Activated naive CD4-positive, alpha-beta T cell treated with anti-CD3 and anti-CD28 coated beads, Interleukin-2, amount 10 ng/mL, durations not matched to agents 7 days and 5 days (primary cell): ENCODE measurements around the gene ARHGAP22.

Experiments used
- CTCF ChIA-PET: fragments of 350-600 bp; sonication (Branson Sonifier 250); formaldehyde crosslinking; loops from one replicate; lab custom pipeline; 2021; ENCODE audit warnings: antibody characterized with exemption; lab: Charles Lee
- DNase-seq: peaks from one replicate; pipeline ENCODE4 v3.0.0-alpha.2; 2020
- H3K27ac Mint-ChIP-seq: one replicate; pipeline ENCODE4 v1.8.0; 2021; ENCODE audit warnings: mild to moderate bottlenecking, moderate library complexity, mixed read lengths
- H3K27me3 Mint-ChIP-seq: one replicate; pipeline ENCODE4 v1.8.0; 2021; ENCODE audit warnings: mild to moderate bottlenecking, mixed read lengths
- H3K36me3 Mint-ChIP-seq: one replicate; pipeline ENCODE4 v1.8.0; 2021; ENCODE audit warnings: mixed read lengths
- H3K4me1 Mint-ChIP-seq: one replicate; pipeline ENCODE4 v1.8.0; 2021; ENCODE audit warnings: mixed read lengths
- H3K4me3 Mint-ChIP-seq: one replicate; pipeline ENCODE4 v1.8.0; 2021; ENCODE audit warnings: mild to moderate bottlenecking, moderate library complexity, mixed read lengths
- H3K9me3 Mint-ChIP-seq: one replicate; pipeline ENCODE4 v1.8.0; 2021; ENCODE audit warnings: mixed read lengths

Gene ARHGAP22

GRCh38 chr10:48541144-48541795 is 63.6 kb downstream of the ARHGAP22 start:
- Mint-ChIP-seq H3K27me3 (peaks cover 9% of the 10 kb centered on the region), H3K36me3 (no peaks in the 10 kb centered on the region), H3K27ac (no peak overlapping the region), H3K4me1 (no peaks in the 10 kb centered on the region), H3K4me3 (no peak overlapping the region), H3K9me3 (no peaks in the 10 kb centered on the region)
- DNase-seq = no peak
- CTCF ChIA-PET = no interaction called here

- DNase-seq = no peak
- no peaks in the 10 kb centered on the region for H3K4me1 Mint-ChIP-seq
- no peaks in the 10 kb centered on the region for H3K9me3 Mint-ChIP-seq
- H3K36me3 Mint-ChIP-seq = no peaks in the 10 kb centered on the region
- CTCF ChIA-PET = no interaction called here
- no peak overlapping the region for H3K27ac Mint-ChIP-seq
- peaks cover 14% of the 10 kb centered on the region for H3K27me3 Mint-ChIP-seq
- H3K4me3 Mint-ChIP-seq = no peak overlapping the region
These were observed 66.3 kb downstream of the ARHGAP22 start for GRCh38 chr10:48538611-48539010.

DNA sequence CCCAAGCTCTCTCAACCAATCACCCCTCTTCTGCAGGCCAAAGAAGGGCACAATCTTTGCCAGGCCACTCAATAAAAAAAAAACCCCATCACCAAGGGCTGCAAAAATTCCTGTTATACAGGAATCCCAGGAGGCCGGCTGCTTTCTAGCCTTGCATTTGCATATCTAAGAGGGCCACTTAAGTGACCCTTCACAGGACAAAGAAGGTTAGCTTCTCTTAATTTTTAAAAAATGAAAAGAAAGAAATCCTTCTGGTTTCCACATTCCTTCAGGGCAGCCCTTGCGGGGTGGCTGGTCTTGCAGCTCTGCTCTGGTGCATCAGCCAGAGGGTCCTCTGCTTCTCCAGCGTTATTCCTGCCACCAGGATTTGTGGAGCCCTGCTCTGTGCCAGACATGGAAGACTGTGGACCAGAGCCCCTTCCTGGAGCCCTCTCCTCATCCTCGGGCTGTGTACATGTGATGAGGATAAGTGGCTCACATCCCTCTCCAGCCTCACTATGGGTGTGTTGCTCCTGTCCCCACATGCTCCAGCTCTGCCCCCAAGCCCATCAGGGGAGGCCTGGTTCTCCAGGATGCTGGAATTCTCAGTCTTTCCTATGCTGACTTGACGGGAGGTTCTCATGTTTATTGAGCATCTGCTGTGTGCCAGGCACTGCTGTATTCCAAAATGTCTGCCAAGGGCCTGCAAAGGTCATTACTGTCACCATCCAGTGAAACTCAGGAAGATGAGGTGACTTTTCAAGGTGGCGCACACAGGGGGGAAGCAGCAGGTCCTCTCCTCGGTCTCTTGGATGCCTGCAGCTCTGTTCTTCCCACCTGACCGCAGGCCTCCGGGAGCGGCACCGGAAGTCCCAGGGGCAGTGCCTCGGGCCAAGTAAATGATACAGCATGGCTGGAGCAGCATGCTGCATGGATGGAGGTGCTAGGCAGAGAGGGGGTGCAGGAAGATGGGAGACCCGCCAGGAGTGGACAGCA is 67.7 kb downstream of the ARHGAP22 start:
- H3K9me3 Mint-ChIP-seq = no peaks in the 10 kb centered on the region
- CTCF ChIA-PET = no interaction called here
- H3K36me3 Mint-ChIP-seq = no peaks in the 10 kb centered on the region
- no peak for DNase-seq
- H3K27ac Mint-ChIP-seq = no peak overlapping the region
- H3K27me3 Mint-ChIP-seq = peaks cover 8% of the 10 kb centered on the region
- H3K4me1 Mint-ChIP-seq = no peaks in the 10 kb centered on the region
- no peak overlapping the region for H3K4me3 Mint-ChIP-seq

GRCh38 chr10:48536156-48536500 is 68.7 kb downstream of the ARHGAP22 start:
- no peaks in the 10 kb centered on the region for H3K4me1 Mint-ChIP-seq
- CTCF ChIA-PET = no interaction called here
- no peak overlapping the region for H3K27ac Mint-ChIP-seq
- no peak overlapping the region for H3K4me3 Mint-ChIP-seq
- H3K36me3 Mint-ChIP-seq = no peaks in the 10 kb centered on the region
- no peak for DNase-seq
- peaks cover 12% of the 10 kb centered on the region for H3K27me3 Mint-ChIP-seq
- H3K9me3 Mint-ChIP-seq = no peaks in the 10 kb centered on the region

DNA sequence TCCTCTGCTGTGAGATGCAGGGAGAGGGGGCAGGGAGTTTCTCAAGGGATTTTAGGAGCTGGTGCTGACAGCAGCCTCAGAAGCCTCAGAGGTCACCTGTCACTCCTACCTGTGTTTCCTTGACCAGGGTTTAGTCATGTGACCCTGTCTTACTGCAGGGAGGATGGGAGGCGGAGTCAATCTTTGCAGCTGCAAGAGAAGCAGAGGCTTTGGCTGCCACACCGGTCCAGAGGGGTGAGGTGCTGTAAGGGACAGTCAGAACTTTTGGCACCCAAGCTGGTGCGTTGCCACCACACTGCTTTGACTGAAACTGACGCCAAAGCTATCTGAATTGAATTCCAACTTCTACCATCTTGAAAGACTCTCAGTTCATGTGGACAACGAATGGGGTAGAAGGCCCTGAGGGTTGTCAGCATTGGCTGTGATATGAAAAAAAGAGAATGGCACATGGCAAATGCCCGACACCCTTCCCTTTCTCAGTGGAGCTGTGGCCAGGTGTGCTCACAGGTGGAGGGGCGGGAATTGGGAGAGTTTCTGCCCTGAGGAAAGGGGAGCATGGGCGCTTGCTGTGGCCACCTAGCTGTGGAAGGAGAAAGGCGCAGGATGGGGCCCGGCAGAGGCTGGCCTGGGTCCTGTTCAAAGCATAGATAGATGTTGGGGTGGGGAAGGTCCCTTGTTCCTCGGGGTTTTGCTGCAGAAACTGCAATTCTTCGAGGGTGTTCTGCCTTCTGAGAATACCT is 69.3 kb downstream of the ARHGAP22 start:
- Mint-ChIP-seq H3K4me1 (no peaks in the 10 kb centered on the region), H3K36me3 (no peaks in the 10 kb centered on the region), H3K27ac (no peak overlapping the region), H3K9me3 (no peaks in the 10 kb centered on the region), H3K27me3 (peaks cover 12% of the 10 kb centered on the region), H3K4me3 (no peak overlapping the region)
- no peak for DNase-seq
- CTCF ChIA-PET = interaction anchor here (1.1 kb wide), 1 partner anchor 174 kb away, joined by 3 read pairs; no protein-coding TSS in a partner anchor

- no peak overlapping the region for H3K4me3 Mint-ChIP-seq
- DNase-seq = no peak
- no peak overlapping the region for H3K27ac Mint-ChIP-seq
- no peaks in the 10 kb centered on the region for H3K4me1 Mint-ChIP-seq
- no peaks in the 10 kb centered on the region for H3K36me3 Mint-ChIP-seq
- H3K27me3 Mint-ChIP-seq = peaks cover 12% of the 10 kb centered on the region
- no peaks in the 10 kb centered on the region for H3K9me3 Mint-ChIP-seq
- CTCF ChIA-PET = interaction anchor here (0.7 to 1.1 kb wide), 3 partner anchors 123 to 173 kb away, joined by 3 read pairs; no protein-coding TSS in a partner anchor
These were observed 70.7 kb downstream of the ARHGAP22 start for GRCh38 chr10:48533951-48534720.

- H3K36me3 Mint-ChIP-seq = no peaks in the 10 kb centered on the region
- H3K4me1 Mint-ChIP-seq = no peaks in the 10 kb centered on the region
- H3K27ac Mint-ChIP-seq = no peak overlapping the region
- no peaks in the 10 kb centered on the region for H3K9me3 Mint-ChIP-seq
- CTCF ChIA-PET = interaction anchor here (0.7 kb wide), 1 partner anchor 123 kb away, joined by 3 read pairs; no protein-coding TSS in a partner anchor
- peaks cover 18% of the 10 kb centered on the region for H3K27me3 Mint-ChIP-seq
- no peak overlapping the region for H3K4me3 Mint-ChIP-seq
- no peak for DNase-seq
These were observed 71.3 kb downstream of the ARHGAP22 start for GRCh38 chr10:48533540-48533939.

- DNase-seq = no peak
- Mint-ChIP-seq H3K36me3 (no peaks in the 10 kb centered on the region), H3K4me1 (no peaks in the 10 kb centered on the region), H3K4me3 (no peak overlapping the region), H3K27me3 (peaks cover 30% of the 10 kb centered on the region), H3K9me3 (no peaks in the 10 kb centered on the region), H3K27ac (no peak overlapping the region)
- CTCF ChIA-PET = interaction anchor here (0.6 to 1.0 kb wide), 2 partner anchors 21 to 119 kb away, joined by 3 read pairs; no protein-coding TSS in a partner anchor
These were observed 73.4 kb downstream of the ARHGAP22 start for GRCh38 chr10:48531486-48531885.

GRCh38 chr10:48529331-48529730 is 75.5 kb downstream of the ARHGAP22 start:
- CTCF ChIA-PET = no interaction called here
- no peaks in the 10 kb centered on the region for H3K9me3 Mint-ChIP-seq
- H3K4me1 Mint-ChIP-seq = no peaks in the 10 kb centered on the region
- H3K36me3 Mint-ChIP-seq = no peaks in the 10 kb centered on the region
- peaks cover 49% of the 10 kb centered on the region for H3K27me3 Mint-ChIP-seq
- no peak overlapping the region for H3K27ac Mint-ChIP-seq
- DNase-seq = no peak
- no peak overlapping the region for H3K4me3 Mint-ChIP-seq

DNA sequence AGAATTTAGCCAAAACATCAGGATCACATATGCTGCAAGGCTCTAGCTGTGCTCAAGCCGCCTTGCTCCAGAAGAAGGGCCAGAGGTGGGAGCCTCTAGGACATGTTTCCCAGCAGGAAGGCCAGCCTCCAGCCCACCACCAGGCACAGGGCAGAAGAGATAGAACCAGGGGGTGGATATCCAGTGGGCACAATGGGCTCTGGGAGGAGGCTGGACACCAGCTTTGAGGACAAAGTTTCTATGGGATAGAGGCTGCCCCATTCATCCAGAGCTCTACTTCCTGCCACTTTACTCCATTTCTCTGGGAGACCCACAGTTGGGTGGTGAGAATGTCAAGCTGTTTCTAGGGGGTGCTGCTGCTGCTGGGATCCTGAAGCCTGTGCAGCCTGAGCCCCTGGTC is 77.1 kb downstream of the ARHGAP22 start:
- H3K4me3 Mint-ChIP-seq = no peak overlapping the region
- H3K9me3 Mint-ChIP-seq = no peaks in the 10 kb centered on the region
- peaks cover 54% of the 10 kb centered on the region for H3K27me3 Mint-ChIP-seq
- no peaks in the 10 kb centered on the region for H3K36me3 Mint-ChIP-seq
- DNase-seq = no peak
- H3K27ac Mint-ChIP-seq = no peak overlapping the region
- H3K4me1 Mint-ChIP-seq = no peaks in the 10 kb centered on the region
- CTCF ChIA-PET = no interaction called here

DNA sequence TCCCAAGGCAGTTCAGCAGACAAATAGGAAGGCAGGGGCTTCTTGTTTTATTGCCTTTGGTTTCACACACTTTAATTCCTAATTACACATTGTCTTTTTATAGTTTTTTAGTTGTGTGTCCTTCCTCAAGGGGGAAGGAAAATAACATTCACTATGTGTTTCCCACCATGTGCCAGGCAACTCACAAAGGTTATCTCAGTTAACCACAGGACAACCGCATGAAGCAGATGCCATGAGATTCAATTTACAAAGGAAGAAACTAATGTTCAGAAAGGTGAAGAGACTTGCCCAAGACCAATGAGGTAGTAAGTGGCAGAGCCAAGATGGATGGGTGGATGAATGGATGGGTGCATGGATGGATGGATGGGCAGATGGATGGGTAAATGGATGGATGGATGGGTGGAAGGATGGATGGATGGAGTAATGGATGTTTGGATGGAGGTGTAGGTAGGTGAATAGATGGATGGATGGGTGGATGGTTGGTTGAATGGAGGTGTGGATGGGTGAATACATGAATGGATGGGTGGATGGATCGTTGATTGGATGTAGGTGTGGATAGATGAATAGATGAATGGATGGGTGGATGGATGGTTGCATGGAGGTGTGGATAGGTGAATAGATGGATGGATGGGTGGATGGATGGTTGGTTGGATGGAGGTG is 77.9 kb downstream of the ARHGAP22 start:
- Mint-ChIP-seq H3K27me3 (peaks cover 59% of the 10 kb centered on the region), H3K4me1 (no peaks in the 10 kb centered on the region), H3K36me3 (no peaks in the 10 kb centered on the region), H3K27ac (no peak overlapping the region), H3K4me3 (no peak overlapping the region), H3K9me3 (no peaks in the 10 kb centered on the region)
- DNase-seq = no peak
- CTCF ChIA-PET = no interaction called here

DNA sequence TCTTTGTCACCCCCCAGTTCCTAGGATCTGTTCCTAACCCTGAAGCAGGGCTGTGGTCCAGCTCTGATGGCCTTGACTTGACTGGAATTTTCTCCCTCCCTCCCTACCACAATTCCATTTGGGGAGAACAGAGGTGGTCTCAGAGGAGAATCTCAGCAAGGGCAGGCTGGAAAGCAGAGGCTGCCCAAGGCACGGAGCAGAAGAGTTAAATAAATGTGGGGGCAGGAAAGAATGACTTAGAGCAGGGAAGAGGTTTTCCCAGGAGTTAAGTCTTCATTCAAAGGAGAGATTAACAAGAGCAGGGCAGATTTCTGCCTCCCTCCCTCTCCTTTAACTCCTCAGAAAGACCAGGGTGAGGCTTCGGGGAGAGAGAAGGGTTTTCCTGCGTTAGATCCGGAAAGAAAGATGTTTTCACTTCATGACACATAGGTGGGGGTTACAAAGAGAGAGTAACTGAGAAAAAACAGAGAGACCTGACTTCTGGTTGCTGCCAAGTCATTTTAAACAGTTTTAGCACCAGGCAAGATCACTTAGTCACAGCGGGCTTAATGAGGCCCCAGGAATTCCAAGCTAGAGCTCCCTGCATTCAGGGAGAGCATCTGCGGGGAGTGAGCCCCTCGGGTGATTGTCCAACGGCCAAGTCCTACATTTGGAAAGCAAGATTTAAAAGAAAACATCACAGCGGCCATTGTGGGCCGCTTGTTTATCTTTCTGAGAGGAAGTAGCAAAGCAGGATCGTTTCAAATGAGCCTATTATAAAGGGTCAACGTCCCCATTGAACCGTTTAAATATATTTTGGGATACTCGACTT is 78.7 kb downstream of the ARHGAP22 start:
- no peak overlapping the region for H3K4me3 Mint-ChIP-seq
- no peaks in the 10 kb centered on the region for H3K4me1 Mint-ChIP-seq
- CTCF ChIA-PET = no interaction called here
- no peak for DNase-seq
- H3K27me3 Mint-ChIP-seq = peaks cover 63% of the 10 kb centered on the region
- no peaks in the 10 kb centered on the region for H3K9me3 Mint-ChIP-seq
- H3K27ac Mint-ChIP-seq = no peak overlapping the region
- no peaks in the 10 kb centered on the region for H3K36me3 Mint-ChIP-seq
